ENCODE measurements around the gene HAUS7.
"Not testable (repeated sequence)": the region's sequence is repeated elsewhere in the genome, so short reads cannot be mapped to it uniquely, and the experiment has no call there.

Gene HAUS7

DNA sequence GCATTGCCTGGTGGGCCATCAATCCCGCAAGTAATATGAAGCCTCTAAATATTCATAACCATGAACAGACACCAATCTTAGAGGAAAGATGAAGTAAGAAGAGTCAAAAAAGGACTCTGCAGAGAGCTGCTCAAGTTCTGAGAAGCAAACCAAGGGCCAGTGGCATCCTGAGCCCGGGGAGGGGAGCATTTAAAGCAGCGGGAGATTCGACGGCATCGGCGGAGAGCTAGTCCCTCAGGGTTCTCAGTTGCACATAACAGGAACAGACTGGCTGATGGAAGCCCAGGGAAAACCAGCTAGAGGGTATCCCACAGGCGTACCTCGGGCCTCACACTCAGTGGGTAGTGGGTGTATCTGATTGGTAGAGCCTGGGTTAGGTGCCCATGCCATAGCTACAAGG, 64.4 kb downstream of the HAUS7 start:
- DNase-seq, result no peak

DNA sequence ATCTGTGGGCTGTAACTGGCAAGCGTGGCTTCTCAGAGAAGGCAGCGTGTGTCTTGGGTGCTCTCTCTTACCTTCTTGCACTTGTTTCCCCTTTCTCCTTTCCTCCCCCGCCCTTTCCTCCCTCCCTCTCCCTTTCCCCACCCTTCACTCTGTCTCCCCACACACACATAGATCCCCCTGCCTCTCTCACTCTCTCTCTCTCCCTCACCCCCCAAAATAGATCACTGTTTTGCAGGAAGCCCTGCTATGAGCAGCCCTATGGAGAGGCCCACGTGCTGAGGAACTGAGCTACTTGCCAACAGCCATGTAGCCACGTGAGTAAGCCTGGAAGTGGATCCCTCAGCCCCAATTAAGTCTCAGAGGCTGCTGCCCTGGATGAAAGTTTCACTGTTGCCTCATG, 65.0 kb downstream of the HAUS7 start:
- no peak for DNase-seq

DNA sequence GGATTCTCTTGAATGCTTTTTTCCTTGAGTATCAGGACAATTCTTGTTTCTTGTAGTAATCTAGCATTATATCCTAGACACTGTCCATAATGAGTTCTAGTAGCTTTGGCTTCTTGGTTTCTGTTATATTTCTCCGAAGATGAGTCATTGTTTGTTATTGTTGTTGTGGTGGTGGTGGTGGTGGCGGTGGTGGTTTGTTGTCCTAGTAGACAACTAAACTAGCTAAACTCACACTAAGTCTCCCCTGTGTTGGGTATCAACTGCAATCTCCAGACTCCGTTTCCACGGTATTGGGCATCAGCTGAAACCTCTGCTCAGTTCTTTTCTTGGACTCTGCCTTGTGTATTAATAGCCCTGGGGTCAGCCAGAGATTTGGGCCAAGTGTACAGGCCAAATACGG, 66.0 kb downstream of the HAUS7 start:
- not testable (repeated sequence) for DNase-seq

DNA sequence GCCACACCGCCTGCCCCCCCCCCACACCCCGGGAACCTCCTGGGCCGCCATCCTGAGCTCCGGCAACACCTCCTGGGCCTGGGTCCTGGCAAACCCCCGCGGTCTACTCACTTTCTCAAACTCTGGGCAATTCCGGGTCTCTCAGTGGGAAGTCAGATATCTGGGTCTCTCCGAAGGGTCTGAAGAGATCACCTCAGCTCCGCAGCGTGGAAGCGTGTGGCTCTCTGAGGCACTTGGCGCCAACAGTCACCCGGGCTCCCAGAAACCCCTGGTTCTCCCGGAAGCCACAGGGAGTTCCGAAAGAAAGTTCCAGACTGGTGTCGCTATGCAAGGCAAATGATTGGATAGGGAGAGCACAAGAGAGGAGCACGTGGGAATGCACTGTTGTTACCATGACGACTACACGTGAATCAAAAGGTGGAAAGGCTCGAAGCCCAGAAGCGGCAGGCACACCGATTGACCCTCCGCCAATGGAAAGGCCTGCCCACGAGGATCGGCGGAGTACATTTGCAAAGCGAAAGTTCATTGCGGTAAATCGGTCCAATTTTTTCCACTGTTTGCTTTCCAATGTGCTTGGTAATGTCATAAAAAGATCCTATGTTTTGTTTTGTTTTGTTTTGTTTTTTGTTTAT, 69.1 kb downstream of the HAUS7 start, which contains the start of gene PNMA6E:
Gene PNMA6E (minus strand): TSS at position 218 of the 632 bp plus-strand sequence. CDS start 2,501 bp downstream, outside the sequence.
- DNase-seq, result no peak

DNA sequence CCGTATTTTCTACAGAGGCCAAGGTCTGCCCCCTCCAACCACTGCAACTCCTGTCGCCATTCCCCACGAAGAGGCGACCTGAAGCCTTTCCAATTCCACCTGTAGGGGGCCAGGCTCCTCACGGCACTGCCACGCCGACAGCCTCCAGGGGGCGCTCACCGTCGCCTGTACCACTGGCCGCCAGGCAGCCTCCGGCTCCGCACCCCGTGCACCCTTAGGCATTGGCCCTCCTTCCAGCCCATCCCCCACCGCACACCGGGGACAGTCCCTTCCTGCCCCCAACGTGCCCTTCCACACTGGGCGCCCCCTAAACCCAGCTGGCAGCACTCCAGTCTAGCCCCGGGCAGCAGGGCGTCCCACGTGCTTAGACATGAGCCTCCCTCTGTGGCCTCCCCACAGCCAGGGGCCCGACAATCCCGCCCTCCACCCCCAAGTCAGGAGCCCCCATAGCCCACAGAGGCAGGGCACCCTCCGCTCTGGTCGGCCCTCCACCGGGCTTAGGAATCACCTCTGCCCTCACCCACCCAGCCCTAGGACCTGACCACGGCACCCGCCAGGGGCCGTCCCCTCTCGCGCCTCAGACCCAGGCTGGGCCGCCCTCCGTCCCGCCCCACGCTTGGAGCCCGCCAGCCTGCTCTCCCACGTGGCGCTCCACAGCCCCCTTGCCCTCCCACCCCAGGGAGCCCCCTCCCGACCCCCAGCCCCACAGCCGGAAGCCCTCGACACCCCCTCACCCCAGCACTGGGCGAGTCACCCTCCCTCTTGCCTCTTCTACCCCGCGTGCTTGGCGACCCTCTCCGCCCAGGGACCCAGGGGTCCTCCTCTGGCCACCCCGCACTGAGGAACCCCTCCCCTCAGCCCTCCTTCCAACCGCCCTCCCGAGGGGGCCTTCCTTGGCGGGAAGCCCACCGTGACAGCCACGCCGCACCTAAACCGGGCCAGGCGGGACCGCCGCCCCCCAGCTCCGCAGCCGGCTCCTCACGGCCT, 69.9 kb downstream of the HAUS7 start:
- DNase-seq, result no peak

DNA sequence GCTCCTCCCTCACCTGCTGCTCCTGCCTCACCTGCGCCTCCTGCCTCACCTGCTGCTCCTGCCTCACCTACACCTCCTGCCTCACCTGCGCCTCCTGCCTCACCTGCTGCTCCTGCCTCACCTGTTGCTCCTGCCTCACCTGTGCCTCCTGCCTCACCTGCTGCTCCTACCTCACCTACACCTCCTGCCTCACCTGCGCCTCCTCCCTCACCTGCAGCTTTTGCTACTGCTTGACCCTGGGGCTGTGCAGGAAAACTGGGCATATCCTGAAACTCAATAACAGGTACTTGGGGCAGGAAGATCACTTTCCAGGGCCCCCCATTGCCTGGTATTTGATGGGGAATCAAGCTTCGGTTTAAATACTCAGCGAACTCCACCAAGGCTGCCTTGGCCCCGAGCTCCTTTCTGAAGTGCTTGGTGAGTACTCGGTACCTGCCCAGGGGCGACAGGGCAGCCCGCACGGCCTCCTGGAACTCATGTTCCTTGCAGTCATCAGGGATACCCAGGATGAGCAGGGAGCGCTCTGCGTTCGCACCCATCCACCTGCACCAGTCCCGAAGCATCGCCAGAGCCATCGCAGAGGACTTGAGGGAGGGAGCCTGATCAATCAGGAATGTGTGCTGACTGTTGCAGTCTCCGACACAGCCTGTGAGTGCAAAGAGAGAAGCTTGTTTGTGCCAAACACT, 72.0 kb downstream of the HAUS7 start:
- DNase-seq, result no peak

Measured in left hindlimb (tissue), 1 donor.